HG03064 (cell line): ENCODE data around the gene RSRC1.

Experiments used
- ATAC-seq: cut with Tn5 transposase; IDR thresholded peaks from one replicate; pipeline ENCODE4 v1.9.1; 2021; ENCODE audit warnings: low read depth; ENCODE audit not compliant: unreplicated experiment

Gene RSRC1

GRCh38 chr3:158565076-158565475 lies 455.2 kb downstream of the RSRC1 start:
- no peak for ATAC-seq

GRCh38 chr3:158568784-158569183 lies 458.9 kb downstream of the RSRC1 start:
- no peak for ATAC-seq

- no peak for ATAC-seq
Measured at GRCh38 chr3:158569794-158570193, 459.9 kb downstream of the RSRC1 start.

- ATAC-seq = peak; percentile 100
Measured at GRCh38 chr3:158570999-158571702, 461.3 kb downstream of the RSRC1 start, which contains the start of gene MLF1. TSS of gene MLF1 (plus strand) at chr3:158571194. CDS start at chr3:158571301, 107 bp downstream.

- ATAC-seq = no peak
Measured at GRCh38 chr3:158571969-158572765, 462.3 kb downstream of the RSRC1 start.

- ATAC-seq = no peak
Measured at GRCh38 chr3:158572766-158573060, 462.8 kb downstream of the RSRC1 start.

GRCh38 chr3:158573714-158574113 lies 463.8 kb downstream of the RSRC1 start:
- ATAC-seq = no peak

- no peak for ATAC-seq
Measured at GRCh38 chr3:158574646-158575045, 464.8 kb downstream of the RSRC1 start.

- ATAC-seq = no peak
Measured at GRCh38 chr3:158590223-158590622, 480.3 kb downstream of the RSRC1 start.
